HepG2 (cell line): ENCODE data around the gene STAP2. TPM values are rescaled to one million over a fixed set of nuclear protein-coding genes. Genes with fewer than 3 reads are reported as not detected.

Experiments
- DMAP1 ChIP-seq: IDR thresholded peaks from 2 replicates; pipeline ENCODE4 v1.6.1; 2016
- DR1 ChIP-seq: sonication (generic); formaldehyde crosslinking; IDR thresholded peaks from 2 replicates; pipeline ENCODE4 v1.8.0; 2021; ENCODE audit warnings: mild to moderate bottlenecking, missing genetic modification reagents, inconsistent platforms
- MNT ChIP-seq: fragments of 450-650 bp; IDR thresholded peaks from 2 replicates; pipeline ENCODE4 v1.6.1; 2016
- SP1 ChIP-seq, 2 experiments: fragments of 450-650 bp in 1 of 2; sonication (generic) in 1 of 2; formaldehyde crosslinking in 1 of 2; IDR thresholded peaks; 2 replicates each; pipeline versions ENCODE4 v1.4.0 to v1.6.1; 2016 to 2020; ENCODE audit warnings: missing genetic modification reagents in 1 of 2
- TEF ChIP-seq: sonication (generic); formaldehyde crosslinking; IDR thresholded peaks from 2 replicates; pipeline ENCODE4 v1.5.0; 2020; ENCODE audit warnings: missing genetic modification reagents
- THAP11 ChIP-seq: IDR thresholded peaks from 2 replicates; pipeline ENCODE4 v1.6.1; 2016; ENCODE audit warnings: missing biosample characterization, missing genetic modification reagents
- TP53 ChIP-seq: sonication (generic); formaldehyde crosslinking; conservative IDR thresholded peaks from 2 replicates; pipeline ENCODE4 v1.4.0; 2020; ENCODE audit warnings: missing genetic modification reagents
- ZNF12 ChIP-seq: sonication (generic); formaldehyde crosslinking; IDR thresholded peaks from 2 replicates; pipeline ENCODE4 v1.5.0; 2020; ENCODE audit warnings: missing genetic modification reagents
- ZNF124 ChIP-seq: sonication (generic); formaldehyde crosslinking; IDR thresholded peaks from 2 replicates; pipeline ENCODE4 v1.4.0; 2020; ENCODE audit warnings: missing genetic modification reagents
- ZNF567 ChIP-seq: sonication (generic); formaldehyde crosslinking; IDR thresholded peaks from 2 replicates; pipeline ENCODE4 v1.8.1; 2023; ENCODE audit warnings: mild to moderate bottlenecking, missing genetic modification reagents, borderline replicate concordance
- ZNF790 ChIP-seq: sonication (generic); formaldehyde crosslinking; IDR thresholded peaks from 2 replicates; pipeline ENCODE4 v1.8.0; 2022; ENCODE audit warnings: missing genetic modification reagents, mild to moderate bottlenecking, borderline replicate concordance
- polyA plus RNA-seq, 8 experiments: library from polyadenylated mRNA; depleted of rRNA in 3 of 8; stranded (reverse) in 7 of 8; unstranded in 1 of 8; fragments of >200 nt; fragmentation: Illumina TruSeq in 4 of 8; extraction: Trizol in 4 of 8; gene quantifications; 2 replicates each; pipeline versions ENCODE4 v1.2.1 to v1.2.3, GENCODE V29; 2011 to 2016; ENCODE audit warnings: low read depth in 4 of 8, missing spikeins in 1 of 8, mixed read lengths in 1 of 8; ENCODE audit not compliant: insufficient read depth in 1 of 8
- total RNA-seq, 5 experiments: library from RNA; depleted of rRNA; stranded (reverse); fragments of >200 nt; fragmentation: Illumina TruSeq; extraction: Trizol; gene quantifications; 2 replicates each; pipeline ENCODE4 v1.2.3, GENCODE V29; 2016; ENCODE audit warnings: low read depth in 1 of 5
- TF ChIP-seq, protein P1 (sequence below): sonication (generic); formaldehyde crosslinking; IDR thresholded peaks from 2 replicates; pipeline ENCODE4 v1.4.0; 2020; ENCODE audit warnings: mild to moderate bottlenecking, missing genetic modification reagents
- TF ChIP-seq, protein P2 (sequence below): sonication (generic); formaldehyde crosslinking; IDR thresholded peaks from one replicate; pipeline ENCODE4 v1.5.1; 2020; ENCODE audit warnings: mild to moderate bottlenecking, missing genetic modification reagents; ENCODE audit errors: not compliant biosample characterization
- TF ChIP-seq, protein P3 (sequence below), 2 experiments: sonication (generic) in 1 of 2; formaldehyde crosslinking in 1 of 2; IDR thresholded peaks; 2 replicates each; pipeline versions ENCODE4 v1.4.0 to v1.6.1; 2018 to 2020; ENCODE audit warnings: missing genetic modification reagents in 2 of 2, borderline replicate concordance in 1 of 2, low read depth in 1 of 2, mild to moderate bottlenecking in 1 of 2, missing biosample characterization in 1 of 2

STAP2 gene
- total and polyA plus RNA-seq, 2 of the 13 experiments (the other 11 are each of a cell fraction or from before 2014, with no cell fraction given): 39.0 to 43.7 TPM

GRCh38 chr19:4337906-4338440 is 654 bp downstream of the STAP2 start (continued):
- TF ChIP-seq, protein P1, sequence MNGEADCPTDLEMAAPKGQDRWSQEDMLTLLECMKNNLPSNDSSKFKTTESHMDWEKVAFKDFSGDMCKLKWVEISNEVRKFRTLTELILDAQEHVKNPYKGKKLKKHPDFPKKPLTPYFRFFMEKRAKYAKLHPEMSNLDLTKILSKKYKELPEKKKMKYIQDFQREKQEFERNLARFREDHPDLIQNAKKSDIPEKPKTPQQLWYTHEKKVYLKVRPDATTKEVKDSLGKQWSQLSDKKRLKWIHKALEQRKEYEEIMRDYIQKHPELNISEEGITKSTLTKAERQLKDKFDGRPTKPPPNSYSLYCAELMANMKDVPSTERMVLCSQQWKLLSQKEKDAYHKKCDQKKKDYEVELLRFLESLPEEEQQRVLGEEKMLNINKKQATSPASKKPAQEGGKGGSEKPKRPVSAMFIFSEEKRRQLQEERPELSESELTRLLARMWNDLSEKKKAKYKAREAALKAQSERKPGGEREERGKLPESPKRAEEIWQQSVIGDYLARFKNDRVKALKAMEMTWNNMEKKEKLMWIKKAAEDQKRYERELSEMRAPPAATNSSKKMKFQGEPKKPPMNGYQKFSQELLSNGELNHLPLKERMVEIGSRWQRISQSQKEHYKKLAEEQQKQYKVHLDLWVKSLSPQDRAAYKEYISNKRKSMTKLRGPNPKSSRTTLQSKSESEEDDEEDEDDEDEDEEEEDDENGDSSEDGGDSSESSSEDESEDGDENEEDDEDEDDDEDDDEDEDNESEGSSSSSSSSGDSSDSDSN (CRISPR knock-in tag): 0 out of 2 replicates have a peak, but pooled peaks have one; percentile 23
- TF ChIP-seq DMAP1 (CRISPR knock-in tag) (peak; percentile 48; the same call in 1 of the 2 replicates), ZNF124 (CRISPR knock-in tag) (no peak), DR1 (CRISPR knock-in tag) (no peak), THAP11 (CRISPR knock-in tag) (peak; percentile 8; the same call in 1 of the 2 replicates), ZNF790 (CRISPR knock-in tag) (no peak), ZNF567 (CRISPR knock-in tag) (no peak), ZNF12 (CRISPR knock-in tag) (no peak), TEF (CRISPR knock-in tag) (no peak), TP53 (CRISPR knock-in tag) (no peak), SP1 (IDR thresholded peaks at IDR 0.05) (no peak), SP1 (CRISPR knock-in tag; IDR thresholded peaks at IDR 0.05) (no peak), MNT (peak; percentile 10)
- TF ChIP-seq, protein P2, sequence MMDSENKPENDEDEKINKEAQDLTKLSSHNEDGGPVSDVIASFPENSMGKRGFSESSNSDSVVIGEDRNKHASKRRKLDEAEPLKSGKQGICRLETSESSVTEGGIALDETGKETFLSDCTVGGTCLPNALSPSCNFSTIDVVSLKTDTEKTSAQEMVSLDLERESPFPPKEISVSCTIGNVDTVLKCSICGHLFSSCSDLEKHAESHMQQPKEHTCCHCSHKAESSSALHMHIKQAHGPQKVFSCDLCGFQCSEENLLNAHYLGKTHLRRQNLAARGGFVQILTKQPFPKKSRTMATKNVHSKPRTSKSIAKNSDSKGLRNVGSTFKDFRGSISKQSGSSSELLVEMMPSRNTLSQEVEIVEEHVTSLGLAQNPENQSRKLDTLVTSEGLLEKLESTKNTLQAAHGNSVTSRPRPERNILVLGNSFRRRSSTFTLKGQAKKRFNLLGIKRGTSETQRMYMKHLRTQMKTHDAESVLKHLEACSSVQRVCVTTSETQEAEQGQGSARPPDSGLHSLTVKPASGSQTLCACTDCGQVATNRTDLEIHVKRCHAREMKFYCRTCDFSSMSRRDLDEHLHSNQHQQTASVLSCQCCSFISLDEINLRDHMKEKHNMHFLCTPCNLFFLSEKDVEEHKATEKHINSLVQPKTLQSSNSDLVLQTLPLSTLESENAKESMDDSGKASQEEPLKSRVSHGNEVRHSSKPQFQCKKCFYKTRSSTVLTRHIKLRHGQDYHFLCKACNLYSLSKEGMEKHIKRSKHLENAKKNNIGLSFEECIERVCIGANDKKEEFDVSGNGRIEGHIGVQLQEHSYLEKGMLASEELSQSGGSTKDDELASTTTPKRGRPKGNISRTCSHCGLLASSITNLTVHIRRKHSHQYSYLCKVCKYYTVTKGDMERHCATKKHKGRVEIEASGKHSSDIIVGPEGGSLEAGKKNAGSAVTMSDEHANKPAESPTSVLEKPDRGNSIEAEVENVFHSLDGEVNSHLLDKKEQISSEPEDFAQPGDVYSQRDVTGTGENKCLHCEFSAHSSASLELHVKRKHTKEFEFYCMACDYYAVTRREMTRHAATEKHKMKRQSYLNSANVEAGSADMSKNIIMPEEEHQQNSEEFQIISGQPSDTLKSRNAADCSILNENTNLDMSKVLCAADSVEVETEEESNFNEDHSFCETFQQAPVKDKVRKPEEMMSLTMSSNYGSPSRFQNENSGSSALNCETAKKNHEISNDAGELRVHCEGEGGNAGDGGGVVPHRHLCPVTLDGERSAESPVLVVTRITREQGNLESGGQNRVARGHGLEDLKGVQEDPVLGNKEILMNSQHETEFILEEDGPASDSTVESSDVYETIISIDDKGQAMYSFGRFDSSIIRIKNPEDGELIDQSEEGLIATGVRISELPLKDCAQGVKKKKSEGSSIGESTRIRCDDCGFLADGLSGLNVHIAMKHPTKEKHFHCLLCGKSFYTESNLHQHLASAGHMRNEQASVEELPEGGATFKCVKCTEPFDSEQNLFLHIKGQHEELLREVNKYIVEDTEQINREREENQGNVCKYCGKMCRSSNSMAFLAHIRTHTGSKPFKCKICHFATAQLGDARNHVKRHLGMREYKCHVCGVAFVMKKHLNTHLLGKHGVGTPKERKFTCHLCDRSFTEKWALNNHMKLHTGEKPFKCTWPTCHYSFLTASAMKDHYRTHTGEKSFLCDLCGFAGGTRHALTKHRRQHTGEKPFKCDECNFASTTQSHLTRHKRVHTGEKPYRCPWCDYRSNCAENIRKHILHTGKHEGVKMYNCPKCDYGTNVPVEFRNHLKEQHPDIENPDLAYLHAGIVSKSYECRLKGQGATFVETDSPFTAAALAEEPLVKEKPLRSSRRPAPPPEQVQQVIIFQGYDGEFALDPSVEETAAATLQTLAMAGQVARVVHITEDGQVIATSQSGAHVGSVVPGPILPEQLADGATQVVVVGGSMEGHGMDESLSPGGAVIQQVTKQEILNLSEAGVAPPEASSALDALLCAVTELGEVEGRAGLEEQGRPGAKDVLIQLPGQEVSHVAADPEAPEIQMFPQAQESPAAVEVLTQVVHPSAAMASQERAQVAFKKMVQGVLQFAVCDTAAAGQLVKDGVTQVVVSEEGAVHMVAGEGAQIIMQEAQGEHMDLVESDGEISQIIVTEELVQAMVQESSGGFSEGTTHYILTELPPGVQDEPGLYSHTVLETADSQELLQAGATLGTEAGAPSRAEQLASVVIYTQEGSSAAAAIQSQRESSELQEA: no peak
- TF ChIP-seq, protein P3, sequence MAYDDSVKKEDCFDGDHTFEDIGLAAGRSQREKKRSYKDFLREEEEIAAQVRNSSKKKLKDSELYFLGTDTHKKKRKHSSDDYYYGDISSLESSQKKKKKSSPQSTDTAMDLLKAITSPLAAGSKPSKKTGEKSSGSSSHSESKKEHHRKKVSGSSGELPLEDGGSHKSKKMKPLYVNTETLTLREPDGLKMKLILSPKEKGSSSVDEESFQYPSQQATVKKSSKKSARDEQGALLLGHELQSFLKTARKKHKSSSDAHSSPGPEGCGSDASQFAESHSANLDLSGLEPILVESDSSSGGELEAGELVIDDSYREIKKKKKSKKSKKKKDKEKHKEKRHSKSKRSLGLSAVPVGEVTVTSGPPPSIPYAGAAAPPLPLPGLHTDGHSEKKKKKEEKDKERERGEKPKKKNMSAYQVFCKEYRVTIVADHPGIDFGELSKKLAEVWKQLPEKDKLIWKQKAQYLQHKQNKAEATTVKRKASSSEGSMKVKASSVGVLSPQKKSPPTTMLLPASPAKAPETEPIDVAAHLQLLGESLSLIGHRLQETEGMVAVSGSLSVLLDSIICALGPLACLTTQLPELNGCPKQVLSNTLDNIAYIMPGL (CRISPR knock-in tag; IDR thresholded peaks at IDR 0.05; ENCODE audit: borderline replicate concordance in 1 of 2, low read depth in 1 of 2): peak in 1 of 2 experiments; percentile 67; a peak in 2 of 4 replicates
